Endothelial cell of umbilical vein (primary cell): ENCODE data around the gene HTRA1. TPM values are rescaled to one million over a fixed set of nuclear protein-coding genes. Genes with fewer than 3 reads are reported as not detected.

Experiments used
- BruUV-seq: library from RNA; stranded (reverse); fragments of 400-500 nt; replicated peaks from 2 replicates; lab custom pipeline; 2021; lab: Mats Ljungman, UMichigan
- CTCF ChIA-PET: fragments of 300-600, 350-600 bp; sonication (Branson Sonifier 250); formaldehyde crosslinking; loops from one replicate; lab custom pipeline; 2021; ENCODE audit warnings: antibody characterized with exemption, inconsistent platforms; lab: Charles Lee
- POLR2A ChIA-PET: fragments of 300-600, 350-600 bp; sonication (Branson Sonifier 250); formaldehyde crosslinking; loops from one replicate; lab custom pipeline; 2021; ENCODE audit warnings: antibody characterized with exemption, inconsistent platforms; lab: Charles Lee
- DNase-seq: peaks from one replicate; pipeline ENCODE4 v3.0.0-alpha.2; 2011; ENCODE audit warnings: low read depth, low spot score
- FAIRE-seq: peaks from 2 replicates; lab custom pipeline; 2011; peaks lifted over from hg19 to GRCh38; lab: Jason Lieb, UNC
- H2AFZ ChIP-seq: 2 replicates; pipeline ENCODE4 v1.6.0; 2012; ENCODE audit warnings: low read depth, low read length, control low read depth, inconsistent platforms
- H3K27ac ChIP-seq: 2 replicates; pipeline ENCODE4 v1.5.1; 2011; ENCODE audit warnings: low read depth, mild to moderate bottlenecking, control low read depth, low read length, moderate library complexity; ENCODE audit not compliant: insufficient read depth
- H3K27me3 ChIP-seq, 2 experiments: 2 replicates each; pipeline versions ENCODE4 v1.6.0 to v1.6.1; 2011; ENCODE audit warnings: low read length in 2 of 2, mixed read lengths in 1 of 2; ENCODE audit not compliant: control insufficient read depth in 2 of 2, insufficient read depth in 2 of 2
- H3K36me3 ChIP-seq, 2 experiments: 2 replicates in 1 of 2; 3 replicates in 1 of 2; pipeline ENCODE4 v1.5.1; 2011; ENCODE audit warnings: low read length in 2 of 2, mild to moderate bottlenecking in 1 of 2, moderate library complexity in 1 of 2; ENCODE audit not compliant: control insufficient read depth in 2 of 2, insufficient read depth in 2 of 2; ENCODE audit errors: extremely low read depth in 1 of 2
- H3K4me1 ChIP-seq: 3 replicates; pipeline ENCODE4 v1.5.1; 2011; ENCODE audit warnings: mild to moderate bottlenecking, low read length; ENCODE audit not compliant: control insufficient read depth, insufficient read depth; ENCODE audit errors: extremely low read depth
- H3K4me2 ChIP-seq: 2 replicates; pipeline ENCODE4 v1.6.1; 2011; ENCODE audit warnings: low read length, control low read depth, mixed read lengths; ENCODE audit not compliant: insufficient read depth
- H3K4me3 ChIP-seq, 3 experiments: fragments of 200-600 bp in 1 of 3; sonication (generic), shearing (Covaris generic) in 1 of 3; replicated peaks in 1 of 3; 2 replicates each; pipeline ENCODE4 v1.5.1; 2011 to 2016; ENCODE audit warnings: control low read depth in 3 of 3, low read length in 3 of 3, mild to moderate bottlenecking in 2 of 3, inconsistent platforms in 1 of 3, low read depth in 1 of 3, moderate library complexity in 1 of 3; ENCODE audit not compliant: insufficient read depth in 1 of 3
- H3K79me2 ChIP-seq: 2 replicates; pipeline ENCODE4 v1.6.0; 2012; ENCODE audit warnings: low read length, inconsistent platforms; ENCODE audit not compliant: control insufficient read depth, insufficient read depth
- H3K9ac ChIP-seq: replicated peaks from 2 replicates; pipeline ENCODE3; 2011; ENCODE audit warnings: low read length, control low read depth; ENCODE audit not compliant: insufficient read depth; ENCODE audit errors: extremely low read depth
- H3K9me1 ChIP-seq: replicated peaks from 3 replicates; pipeline ENCODE4 v1.6.0; 2011; ENCODE audit warnings: mild to moderate bottlenecking, low read length; ENCODE audit not compliant: control insufficient read depth, insufficient read depth; ENCODE audit errors: extremely low read depth
- H3K9me3 ChIP-seq: replicated peaks from 2 replicates; pipeline ENCODE4 v1.5.1; 2012; ENCODE audit warnings: low read length, inconsistent platforms; ENCODE audit not compliant: control insufficient read depth, insufficient read depth
- H4K20me1 ChIP-seq: replicated peaks from 2 replicates; pipeline ENCODE3; 2011; ENCODE audit warnings: mild to moderate bottlenecking, low read length; ENCODE audit not compliant: control insufficient read depth, insufficient read depth; ENCODE audit errors: extremely low read depth
- CTCF ChIP-seq, 2 donors: IDR thresholded peaks; 1 replicate in 1 of 2; 2 replicates in 1 of 2; pipeline ENCODE4 v1.5.1; 2011; ENCODE audit warnings: low read length in 2 of 2, mild to moderate bottlenecking in 2 of 2, moderate library complexity in 2 of 2, control low read depth in 1 of 2, inconsistent platforms in 1 of 2, low read depth in 1 of 2; ENCODE audit not compliant: insufficient read depth in 1 of 2; ENCODE audit errors: extremely low read depth in 1 of 2
- EZH2 ChIP-seq: IDR thresholded peaks from 2 replicates; pipeline ENCODE4 v1.6.1; 2012; ENCODE audit warnings: borderline replicate concordance, low read depth, mild to moderate bottlenecking, moderate library complexity, low read length, inconsistent platforms; ENCODE audit not compliant: severe bottlenecking
- FOS ChIP-seq: IDR thresholded peaks from 2 replicates; pipeline ENCODE4 v1.6.1; 2011; ENCODE audit warnings: mild to moderate bottlenecking, low read length, moderate library complexity, borderline replicate concordance; ENCODE audit not compliant: insufficient read depth
- GATA2 ChIP-seq: IDR thresholded peaks from 2 replicates; pipeline ENCODE4 v1.7.0; 2011; ENCODE audit warnings: low read depth, mild to moderate bottlenecking, moderate library complexity, mixed read lengths, low read length; ENCODE audit not compliant: insufficient read length, insufficient read depth
- JUN ChIP-seq: IDR thresholded peaks from 2 replicates; pipeline ENCODE4 v1.6.1; 2011; ENCODE audit warnings: borderline replicate concordance, low read depth; ENCODE audit not compliant: insufficient read length, insufficient read depth
- MYC ChIP-seq: IDR thresholded peaks from one replicate; pipeline ENCODE4 v1.6.1; 2011; ENCODE audit warnings: mild to moderate bottlenecking, low read depth, low read length
- POLR2A ChIP-seq: IDR thresholded peaks from 2 replicates; pipeline ENCODE4 v1.6.1; 2012; ENCODE audit warnings: low read depth, mild to moderate bottlenecking, control low read depth, low read length
- POLR2AphosphoS5 ChIP-seq: IDR thresholded peaks from 2 replicates; pipeline ENCODE4 v1.6.1; 2012; ENCODE audit warnings: low read depth, mild to moderate bottlenecking, control low read depth, low read length, moderate library complexity; ENCODE audit not compliant: insufficient read depth
- dilution Hi-C: fragments of 300-500 bp; cut with MboI; formaldehyde crosslinking; loops from one replicate; pipeline ENCODE4 v1.15.0; 2019; ENCODE audit warnings: low sequenced_read_pairs; ENCODE audit not compliant: extremely low pct_ligation_motif_present
- intact Hi-C: fragments of 100-400 bp; cut with micrococcal nuclease; formaldehyde crosslinking; loops from one replicate; pipeline ENCODE4 v1.10.0; 2022
- polyA plus RNA-seq, 4 experiments: library from polyadenylated mRNA; depleted of rRNA in 3 of 4; stranded (reverse) in 3 of 4; unstranded in 1 of 4; fragments of >200 nt; gene quantifications; 2 replicates each; pipeline versions ENCODE4 v1.2.1 to v1.2.3, GENCODE V29; 2011 to 2012; ENCODE audit warnings: missing spikeins in 1 of 4
- total RNA-seq: library from RNA; stranded (reverse); gene quantifications from 2 replicates; pipeline ENCODE4 v1.2.3, GENCODE V29; 2021
- TF ChIP-seq, protein P1 (sequence below): IDR thresholded peaks from 2 replicates; pipeline ENCODE4 v1.6.1; 2011; ENCODE audit not compliant: insufficient read depth, insufficient read length

The HTRA1 gene
- total and polyA plus RNA-seq, 2 donors (not counting 3 experiments of a cell fraction or from before 2014, with no cell fraction given) = 192 to 270 TPM

DNA sequence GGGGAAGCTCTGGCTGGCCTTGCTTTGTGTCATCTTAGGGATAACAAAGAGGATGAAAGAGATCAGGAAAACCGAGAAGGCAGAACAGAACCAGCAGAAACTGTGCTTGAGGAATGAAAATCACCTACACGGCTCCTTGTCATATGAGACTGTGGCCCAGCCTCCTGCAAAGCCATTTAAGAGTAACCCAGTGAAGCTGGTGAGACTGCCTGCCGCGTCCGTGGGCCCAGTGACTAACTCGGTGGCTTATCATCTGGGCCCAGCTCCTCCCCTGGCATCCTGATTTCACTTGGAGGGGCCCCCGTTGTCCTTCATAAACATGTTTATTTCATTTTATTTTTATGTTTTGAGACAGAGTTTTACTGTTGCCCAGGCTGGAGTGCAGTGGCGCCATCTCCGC lies 30.7 kb downstream of the HTRA1 start:
- H3K27me3 ChIP-seq = no peaks in the 10 kb centered on the region
- ChIA-PET CTCF (interaction anchor here (0.7 to 7.3 kb wide), 2 partner anchors 38 to 74 kb away, joined by 3 to 49 read pairs; no protein-coding TSS in a partner anchor), POLR2A (no interaction called here)
- dilution Hi-C loops (no loop called here), intact Hi-C loops (loop anchor here (10.0 kb wide), 1 partner anchor 363 kb away; no protein-coding TSS in a partner anchor)
- BruUV-seq = no TSS peak
- no peak overlapping the region for H3K27ac ChIP-seq
- H3K4me1 ChIP-seq = peaks cover 32% of the 10 kb centered on the region
- no peak overlapping the region for H3K4me2 ChIP-seq
- no peak for DNase-seq
- no peaks in the 10 kb centered on the region for H3K9me3 ChIP-seq
- H3K9ac ChIP-seq = no peak overlapping the region
- H3K4me3 ChIP-seq = no peak overlapping the region
- FAIRE-seq = no peak
- TF ChIP-seq EZH2 (no peak), POLR2AphosphoS5 (no peak), JUN (no peak)
- TF ChIP-seq, protein P1, sequence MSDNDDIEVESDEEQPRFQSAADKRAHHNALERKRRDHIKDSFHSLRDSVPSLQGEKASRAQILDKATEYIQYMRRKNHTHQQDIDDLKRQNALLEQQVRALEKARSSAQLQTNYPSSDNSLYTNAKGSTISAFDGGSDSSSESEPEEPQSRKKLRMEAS = no peak
- H4K20me1 ChIP-seq = no peaks in the 10 kb centered on the region
- no peaks in the 10 kb centered on the region for H3K9me1 ChIP-seq
- peaks cover 4 to 5% of the 10 kb centered on the region in 2 experiments for H3K36me3 ChIP-seq
- H2AFZ ChIP-seq = no peak overlapping the region
- peaks cover 25% of the 10 kb centered on the region for H3K79me2 ChIP-seq

DNA sequence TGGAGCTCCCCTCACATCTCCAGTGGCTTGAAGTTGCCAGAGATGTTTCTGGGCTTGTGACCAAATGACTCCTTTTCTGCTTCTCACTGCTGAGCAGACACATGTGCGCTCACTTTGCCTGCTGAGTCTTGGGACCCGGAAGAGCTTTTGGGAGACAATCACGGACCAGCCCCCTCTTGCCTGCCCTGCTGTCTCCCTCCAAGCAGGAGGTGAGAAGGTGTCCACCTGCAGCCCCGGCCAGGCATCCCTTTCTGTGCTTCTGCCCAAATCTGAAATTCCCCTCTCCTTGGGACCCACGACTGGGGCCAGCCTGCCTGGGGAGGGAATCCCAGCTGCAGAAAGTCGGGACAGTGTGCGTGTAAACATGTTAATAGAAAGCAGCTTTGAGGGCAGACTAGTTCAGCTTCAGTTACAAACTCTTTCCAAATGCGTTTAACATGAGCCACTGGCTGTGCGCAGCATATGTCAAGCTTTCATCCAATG lies 31.7 kb downstream of the HTRA1 start:
- no peaks in the 10 kb centered on the region for H3K9me1 ChIP-seq
- no peak overlapping the region for H3K27ac ChIP-seq
- intact Hi-C loops = loop anchor here (10.0 kb wide), 1 partner anchor 362 kb away; no protein-coding TSS in a partner anchor
- POLR2A ChIA-PET = interaction anchor here (0.7 kb wide), 1 partner anchor 30 kb away, joined by 3 read pairs; no protein-coding TSS in a partner anchor
- H3K4me1 ChIP-seq = peaks cover 32% of the 10 kb centered on the region
- peak overlapping the region; percentile 26 for H3K4me2 ChIP-seq
- H4K20me1 ChIP-seq = no peaks in the 10 kb centered on the region
- H3K4me3 ChIP-seq = no peak overlapping the region
- H3K36me3 ChIP-seq = peaks cover 4 to 5% of the 10 kb centered on the region in 2 experiments
- TSS peak; percentile 5 for BruUV-seq
- no peak overlapping the region for H3K9ac ChIP-seq
- no peak overlapping the region for H2AFZ ChIP-seq
- no peaks in the 10 kb centered on the region for H3K27me3 ChIP-seq
- no peak for FAIRE-seq
- no peak for DNase-seq
- peaks cover 25% of the 10 kb centered on the region for H3K79me2 ChIP-seq
- CTCF ChIA-PET = interaction anchor here (0.7 to 7.3 kb wide), 7 partner anchors 12 to 225 kb away, joined by 3 to 49 read pairs (median 8); no protein-coding TSS in a partner anchor
- dilution Hi-C loops = no loop called here
- no peaks in the 10 kb centered on the region for H3K9me3 ChIP-seq
- TF ChIP-seq, protein P1 = no peak
- TF ChIP-seq FOS (no peak), GATA2 (no peak), POLR2AphosphoS5 (no peak), POLR2A (no peak), MYC (no peak), EZH2 (no peak), JUN (no peak), CTCF (IDR thresholded peaks at IDR 0.05; ENCODE audit: extremely low read depth in 1 of 2, insufficient read depth in 1 of 2, low read depth in 1 of 2, low read length in 2 of 2) (no peak)
